MG63 (cell line): ENCODE measurements around the gene MGAT3. TPM values are rescaled to one million over a fixed set of nuclear protein-coding genes. Genes with fewer than 3 reads are reported as not detected.

ENCODE experiments used
- DNase-seq: peaks from one replicate; pipeline ENCODE4 v3.0.0-alpha.2; 2020
- H3K27me3 ChIP-seq: fragments of 250-450 bp; sonication (Bioruptor Pico); 2 replicates; pipeline ENCODE4 v1.5.1; 2020; ENCODE audit warnings: mild to moderate bottlenecking, moderate library complexity
- H3K36me3 ChIP-seq: fragments of 250-450 bp; sonication (Bioruptor Pico); 2 replicates; pipeline ENCODE4 v1.5.1; 2020; ENCODE audit warnings: mild to moderate bottlenecking, moderate library complexity
- H3K4me3 ChIP-seq: fragments of 250-450 bp; sonication (Bioruptor Pico); 2 replicates; pipeline ENCODE4 v1.5.1; 2020; ENCODE audit warnings: mild to moderate bottlenecking, moderate library complexity
- H3K9me3 ChIP-seq: fragments of 250-450 bp; sonication (Bioruptor Pico); 2 replicates; pipeline ENCODE4 v1.5.1; 2020; ENCODE audit warnings: mild to moderate bottlenecking, moderate library complexity
- total RNA-seq: library from RNA; depleted of rRNA; stranded (reverse); fragments of >200 nt; shearing (Covaris generic); gene quantifications from 2 replicates; pipeline ENCODE4 v1.2.3, GENCODE V29; 2014; ENCODE audit warnings: low replicate concordance

The MGAT3 gene
- total RNA-seq, 1 experiment from 2014 or later: 0.20 TPM

GRCh38 chr22:39423976-39424375, 32.8 kb upstream of the MGAT3 start:
- Histone ChIP-seq H3K27me3 (no peaks in the 10 kb centered on the region), H3K36me3 (peaks cover 28% of the 10 kb centered on the region), H3K4me3 (no peak overlapping the region), H3K9me3 (no peaks in the 10 kb centered on the region)
- DNase-seq: no peak

- no peak for DNase-seq
- peaks cover 27% of the 10 kb centered on the region for H3K36me3 ChIP-seq
- no peaks in the 10 kb centered on the region for H3K27me3 ChIP-seq
- no peak overlapping the region for H3K4me3 ChIP-seq
- H3K9me3 ChIP-seq: no peaks in the 10 kb centered on the region
Measured at GRCh38 chr22:39426380-39427043, 30.3 kb upstream of the MGAT3 start.

GRCh38 chr22:39427751-39428596, 28.8 kb upstream of the MGAT3 start:
- Histone ChIP-seq H3K36me3 (peaks cover 30% of the 10 kb centered on the region), H3K27me3 (no peaks in the 10 kb centered on the region), H3K9me3 (no peaks in the 10 kb centered on the region), H3K4me3 (no peak overlapping the region)
- no peak for DNase-seq

GRCh38 chr22:39428597-39429071, 28.2 kb upstream of the MGAT3 start:
- Histone ChIP-seq H3K9me3 (no peaks in the 10 kb centered on the region), H3K27me3 (no peaks in the 10 kb centered on the region), H3K36me3 (peaks cover 27% of the 10 kb centered on the region), H3K4me3 (no peak overlapping the region)
- DNase-seq: no peak

GRCh38 chr22:39429186-39429585, 27.6 kb upstream of the MGAT3 start:
- Histone ChIP-seq H3K27me3 (no peaks in the 10 kb centered on the region), H3K36me3 (peaks cover 24% of the 10 kb centered on the region), H3K4me3 (no peak overlapping the region), H3K9me3 (no peaks in the 10 kb centered on the region)
- DNase-seq: no peak

GRCh38 chr22:39429916-39430575, 26.8 kb upstream of the MGAT3 start:
- no peaks in the 10 kb centered on the region for H3K27me3 ChIP-seq
- no peak for DNase-seq

GRCh38 chr22:39430576-39431150, 26.1 kb upstream of the MGAT3 start:
- DNase-seq: no peak
- Histone ChIP-seq H3K36me3 (peaks cover 20% of the 10 kb centered on the region), H3K9me3 (no peaks in the 10 kb centered on the region), H3K27me3 (no peaks in the 10 kb centered on the region), H3K4me3 (no peak overlapping the region)

More at GRCh38 chr22:39429916-39430575, 26.8 kb upstream of the MGAT3 start:
- H3K9me3 ChIP-seq: no peaks in the 10 kb centered on the region
- peaks cover 20% of the 10 kb centered on the region for H3K36me3 ChIP-seq
- H3K4me3 ChIP-seq: no peak overlapping the region

- H3K36me3 ChIP-seq: peaks cover 18% of the 10 kb centered on the region
- no peak for DNase-seq
- no peaks in the 10 kb centered on the region for H3K9me3 ChIP-seq
- no peak overlapping the region for H3K4me3 ChIP-seq
- H3K27me3 ChIP-seq: no peaks in the 10 kb centered on the region
Measured at GRCh38 chr22:39431216-39431801, 25.5 kb upstream of the MGAT3 start.

GRCh38 chr22:39431821-39432251, 25.0 kb upstream of the MGAT3 start:
- DNase-seq: no peak
- H3K27me3 ChIP-seq: no peaks in the 10 kb centered on the region

GRCh38 chr22:39432361-39432811, 24.4 kb upstream of the MGAT3 start:
- DNase-seq: no peak
- no peaks in the 10 kb centered on the region for H3K9me3 ChIP-seq
- no peaks in the 10 kb centered on the region for H3K27me3 ChIP-seq
- H3K4me3 ChIP-seq: no peak overlapping the region
- peaks cover 9% of the 10 kb centered on the region for H3K36me3 ChIP-seq

More at GRCh38 chr22:39431821-39432251, 25.0 kb upstream of the MGAT3 start:
- H3K4me3 ChIP-seq: no peak overlapping the region
- H3K9me3 ChIP-seq: no peaks in the 10 kb centered on the region
- H3K36me3 ChIP-seq: peaks cover 14% of the 10 kb centered on the region

GRCh38 chr22:39433476-39434242, 23.2 kb upstream of the MGAT3 start:
- Histone ChIP-seq H3K9me3 (no peaks in the 10 kb centered on the region), H3K27me3 (no peaks in the 10 kb centered on the region), H3K4me3 (no peak overlapping the region), H3K36me3 (peaks cover 7% of the 10 kb centered on the region)
- DNase-seq: no peak

- no peaks in the 10 kb centered on the region for H3K9me3 ChIP-seq
- H3K4me3 ChIP-seq: no peak overlapping the region
- no peak for DNase-seq
- H3K27me3 ChIP-seq: no peaks in the 10 kb centered on the region
- H3K36me3 ChIP-seq: peaks cover 7% of the 10 kb centered on the region
Measured at GRCh38 chr22:39434243-39434653, 22.6 kb upstream of the MGAT3 start.

GRCh38 chr22:39434721-39435120, 22.1 kb upstream of the MGAT3 start:
- DNase-seq: no peak
- no peaks in the 10 kb centered on the region for H3K9me3 ChIP-seq
- H3K27me3 ChIP-seq: no peaks in the 10 kb centered on the region
- H3K36me3 ChIP-seq: peaks cover 7% of the 10 kb centered on the region
- no peak overlapping the region for H3K4me3 ChIP-seq

GRCh38 chr22:39435616-39436015, 21.2 kb upstream of the MGAT3 start:
- DNase-seq: no peak
- Histone ChIP-seq H3K36me3 (peaks cover 6% of the 10 kb centered on the region), H3K27me3 (no peaks in the 10 kb centered on the region), H3K4me3 (no peak overlapping the region), H3K9me3 (no peaks in the 10 kb centered on the region)

GRCh38 chr22:39437791-39438704, 18.8 kb upstream of the MGAT3 start:
- Histone ChIP-seq H3K36me3 (no peaks in the 10 kb centered on the region), H3K27me3 (no peaks in the 10 kb centered on the region), H3K9me3 (no peaks in the 10 kb centered on the region), H3K4me3 (no peak overlapping the region)
- DNase-seq: no peak
